Effector CD8-positive, alpha-beta T cell (primary cell): Measurements from ENCODE around the gene NF1.
"Not testable (repeated sequence)": the region's sequence is repeated elsewhere in the genome, so short reads cannot be mapped to it uniquely, and the experiment has no call there.

Experiments
- DNase-seq: peaks from one replicate; lab custom pipeline; 2025; lab: John Stamatoyannopoulos, UW

NF1 gene

DNA sequence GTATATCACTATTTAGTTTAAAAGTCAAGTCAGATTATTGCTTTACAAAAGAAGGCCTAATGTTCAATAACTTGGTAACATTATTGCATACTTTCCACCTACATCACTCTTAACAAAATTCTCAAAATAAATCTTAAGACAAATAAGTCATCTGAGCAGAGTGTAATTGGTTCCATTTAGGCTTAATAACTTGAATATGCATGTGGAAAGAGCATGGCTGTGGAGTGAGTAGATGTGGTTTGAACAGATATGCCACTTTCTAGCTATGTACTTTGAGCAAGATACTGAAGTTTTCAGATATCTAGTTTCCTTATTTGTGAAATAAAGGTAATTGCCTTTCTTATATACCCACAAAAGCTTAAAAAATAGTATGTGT is 233.4 kb downstream of the NF1 start:
- no peak for DNase-seq

DNA sequence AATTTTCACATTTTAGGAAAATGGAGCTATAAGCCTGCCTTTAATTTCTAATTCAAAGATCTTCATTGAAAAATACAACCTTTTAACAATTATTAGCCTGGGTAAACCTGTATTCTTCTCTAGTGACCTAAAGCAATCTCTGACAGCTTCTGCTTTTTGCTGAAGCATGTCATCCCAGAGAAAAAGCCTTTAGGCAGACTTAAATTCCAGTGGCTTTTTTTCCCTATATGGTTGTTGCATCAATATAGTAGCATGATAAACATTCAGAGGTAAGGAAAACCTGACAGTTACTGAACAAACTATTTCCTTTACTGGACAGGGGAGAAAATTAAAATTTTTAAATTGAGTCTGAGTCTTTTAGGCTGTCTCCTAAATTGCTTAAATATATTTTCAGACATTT is 234.4 kb downstream of the NF1 start:
- DNase-seq: no peak

DNA sequence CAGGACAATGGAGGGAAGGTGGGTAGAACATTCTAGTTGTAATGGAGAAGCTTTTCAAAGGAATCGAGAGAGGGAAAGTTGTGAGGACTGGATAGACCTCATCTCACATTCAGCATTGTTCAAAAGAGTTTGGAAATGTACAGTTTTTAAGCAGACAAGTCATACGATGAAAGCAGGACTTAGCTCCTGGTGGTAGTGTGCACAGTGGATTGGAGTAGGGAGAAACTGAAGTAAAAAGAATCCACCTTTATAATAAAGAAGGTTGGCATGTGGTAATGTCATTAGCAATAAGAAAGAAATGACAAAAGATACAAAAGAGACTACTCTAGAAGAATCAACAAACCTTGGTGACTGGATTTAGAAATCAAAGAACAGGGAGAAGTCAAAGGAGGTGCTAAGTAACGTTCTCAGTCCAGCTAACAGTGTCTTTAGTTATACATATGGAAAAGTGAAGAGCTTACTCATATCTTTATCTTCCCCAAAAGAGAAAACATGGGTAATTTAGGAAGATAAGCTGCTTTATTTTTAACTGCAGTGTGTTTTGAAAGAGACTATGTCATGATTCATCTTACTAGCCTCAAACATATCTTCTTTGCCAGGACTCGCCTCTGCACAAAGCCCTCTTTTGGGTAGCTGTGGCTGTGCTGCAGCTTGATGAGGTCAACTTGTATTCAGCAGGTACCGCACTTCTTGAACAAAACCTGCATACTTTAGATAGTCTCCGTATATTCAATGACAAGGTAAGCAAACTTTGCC is 245.3 kb downstream of the NF1 start:
- DNase-seq: no peak

DNA sequence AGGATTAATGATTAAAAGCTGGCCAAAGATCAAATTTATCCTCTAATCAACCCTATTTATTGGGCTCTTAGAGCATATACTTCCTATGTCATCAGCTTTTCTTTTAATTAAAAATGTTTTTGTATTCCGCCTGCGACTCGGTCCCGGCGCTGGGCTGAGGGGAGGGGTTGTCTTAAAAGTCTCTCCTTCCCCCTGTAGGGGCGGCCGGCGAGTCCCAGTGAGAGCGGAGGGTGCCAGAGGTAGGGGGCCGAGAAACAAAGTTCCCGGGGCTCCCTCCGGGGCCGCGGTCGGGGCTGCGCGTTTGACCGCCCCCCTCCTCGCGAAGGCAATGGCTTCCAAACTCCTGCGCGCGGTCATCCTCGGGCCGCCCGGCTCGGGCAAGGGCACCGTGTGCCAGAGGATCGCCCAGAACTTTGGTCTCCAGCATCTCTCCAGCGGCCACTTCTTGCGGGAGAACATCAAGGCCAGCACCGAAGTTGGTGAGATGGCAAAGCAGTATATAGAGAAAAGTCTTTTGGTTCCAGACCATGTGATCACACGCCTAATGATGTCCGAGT is 250.5 kb downstream of the NF1 start:
- not testable (repeated sequence) for DNase-seq

DNA sequence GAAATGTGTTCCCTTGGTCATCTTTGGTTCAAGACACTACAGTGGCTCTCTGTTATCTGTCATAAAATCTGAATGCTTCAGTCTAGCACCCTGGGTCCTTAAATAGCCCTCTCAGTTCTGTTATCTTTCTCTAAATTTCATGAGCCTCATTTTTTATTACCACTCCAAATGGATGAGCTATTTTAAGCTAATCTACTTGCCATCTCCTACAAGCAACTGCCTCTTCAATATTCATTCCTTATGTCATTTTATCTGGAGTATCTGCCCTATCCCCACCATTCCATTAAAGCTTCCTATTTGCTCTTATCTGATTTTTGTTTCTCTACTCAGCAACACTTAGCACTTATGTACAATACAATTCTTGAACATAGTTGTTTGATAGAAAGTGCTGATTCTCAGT is 254.7 kb downstream of the NF1 start:
- no peak for DNase-seq

DNA sequence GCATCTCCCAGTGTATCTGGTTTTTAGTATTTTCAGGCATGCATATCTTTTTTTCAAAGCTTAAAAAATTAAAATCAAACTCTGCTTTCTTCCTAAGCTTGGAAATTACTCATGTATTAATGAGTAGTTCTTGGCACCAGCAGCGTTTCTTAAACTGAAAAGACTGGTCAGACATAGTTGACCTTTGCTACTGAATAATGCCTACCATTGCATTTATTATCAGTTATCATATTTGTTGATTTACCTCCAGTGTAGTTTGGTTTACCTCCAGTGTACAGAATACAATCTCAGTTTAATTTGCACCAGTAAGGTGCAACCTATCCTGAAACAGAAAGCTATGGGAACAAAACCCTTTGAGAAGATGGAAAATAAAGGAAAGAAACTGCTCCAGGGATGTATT is 261.2 kb downstream of the NF1 start:
- no peak for DNase-seq

DNA sequence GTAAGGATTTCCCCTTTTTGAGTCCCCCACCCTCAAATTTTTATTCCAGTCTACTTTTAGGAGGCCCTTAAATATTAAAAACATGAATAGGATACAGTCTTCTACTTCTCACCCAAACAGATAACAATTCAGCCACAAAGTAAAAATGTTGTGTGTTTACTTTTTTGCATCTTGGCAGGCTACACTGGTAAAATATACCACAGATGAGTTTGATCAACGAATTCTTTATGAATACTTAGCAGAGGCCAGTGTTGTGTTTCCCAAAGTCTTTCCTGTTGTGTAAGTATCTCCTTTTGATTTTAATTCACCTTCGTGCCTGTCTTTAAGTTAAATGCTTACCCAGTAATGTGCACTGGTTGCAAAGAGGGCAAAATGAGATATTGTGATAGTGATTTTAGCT is 262.3 kb downstream of the NF1 start:
- DNase-seq: no peak

DNA sequence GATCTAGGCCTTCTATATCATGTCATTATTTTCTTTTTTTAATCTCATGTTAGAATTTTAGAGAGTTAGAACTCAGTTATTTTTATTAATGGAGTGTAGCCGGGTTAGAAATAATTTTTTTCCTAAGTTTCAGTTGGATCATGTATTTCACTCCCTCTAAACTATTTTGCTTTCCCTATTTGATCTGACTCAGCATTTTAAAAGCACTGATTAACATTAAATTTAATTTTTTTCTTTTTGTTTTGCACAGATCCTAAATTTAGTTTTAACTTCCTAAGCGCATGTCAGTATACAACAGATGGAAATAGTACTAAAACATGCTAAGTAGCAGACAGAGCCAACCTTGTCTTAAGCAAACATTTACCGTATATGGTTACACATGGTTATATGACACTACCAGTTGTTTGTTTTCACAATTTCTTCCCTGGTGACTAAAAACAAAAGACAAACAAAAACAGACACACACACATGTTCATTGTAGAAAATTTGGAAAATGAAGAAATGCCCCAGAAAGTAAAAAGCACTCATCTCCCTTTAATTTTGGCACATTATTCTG is 263.1 kb downstream of the NF1 start:
- DNase-seq: no peak

DNA sequence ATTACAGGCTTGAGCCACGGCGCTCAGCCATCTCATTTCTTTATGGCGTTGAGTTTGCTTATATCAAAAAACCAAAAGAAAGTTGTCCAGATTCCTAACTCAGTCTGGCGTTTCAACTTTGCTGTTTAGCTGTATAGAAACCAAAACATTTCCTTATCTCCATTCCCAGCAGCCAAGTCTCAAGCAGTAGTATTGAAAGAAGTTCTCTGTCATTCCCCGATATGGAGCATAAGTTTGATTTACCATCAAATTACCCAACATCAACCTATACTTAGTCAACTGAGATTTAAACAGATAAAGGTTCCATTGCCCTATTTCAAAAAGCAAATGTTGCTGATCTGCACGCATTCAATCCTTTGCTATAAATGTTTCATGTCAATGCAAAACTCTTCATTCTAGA is 269.2 kb downstream of the NF1 start:
- no peak for DNase-seq

DNA sequence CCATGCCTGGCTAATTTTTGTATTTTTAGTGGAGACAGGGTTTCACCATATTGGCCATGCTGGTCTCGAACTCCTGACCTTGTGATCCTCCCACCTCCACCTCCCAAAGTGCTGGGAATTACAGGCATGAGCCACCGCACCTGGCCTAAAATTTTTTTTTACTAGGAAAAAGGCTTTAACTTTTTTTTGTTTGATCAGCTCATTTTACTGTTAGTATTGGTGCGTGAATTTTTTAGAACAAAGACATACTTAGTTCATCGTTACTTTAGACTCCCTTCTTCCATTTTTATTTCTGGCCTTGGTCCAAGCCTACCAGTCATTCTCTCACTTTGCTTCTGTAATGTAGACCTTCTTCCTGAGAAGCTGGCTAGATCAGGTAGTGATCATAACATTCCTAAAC is 271.3 kb downstream of the NF1 start:
- DNase-seq: no peak

DNA sequence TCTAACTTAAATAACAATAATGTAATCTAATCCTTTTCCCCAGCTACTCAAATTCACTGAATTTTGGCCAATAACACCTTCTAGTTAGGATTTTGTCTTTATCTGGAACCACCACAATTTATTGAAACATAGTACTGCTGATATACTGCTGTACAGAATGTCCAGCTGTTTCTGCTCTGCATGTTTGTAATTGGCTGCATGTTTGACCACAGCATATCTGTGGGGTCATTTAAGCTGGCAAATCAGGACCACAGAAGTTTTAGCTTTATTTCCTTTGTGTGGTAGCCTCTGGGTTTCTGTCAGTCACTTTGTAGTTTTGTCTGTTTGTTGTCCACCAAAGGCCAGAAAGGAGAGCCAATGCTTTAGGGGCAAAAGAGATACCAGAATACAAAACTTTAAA is 274.5 kb downstream of the NF1 start:
- no peak for DNase-seq

DNA sequence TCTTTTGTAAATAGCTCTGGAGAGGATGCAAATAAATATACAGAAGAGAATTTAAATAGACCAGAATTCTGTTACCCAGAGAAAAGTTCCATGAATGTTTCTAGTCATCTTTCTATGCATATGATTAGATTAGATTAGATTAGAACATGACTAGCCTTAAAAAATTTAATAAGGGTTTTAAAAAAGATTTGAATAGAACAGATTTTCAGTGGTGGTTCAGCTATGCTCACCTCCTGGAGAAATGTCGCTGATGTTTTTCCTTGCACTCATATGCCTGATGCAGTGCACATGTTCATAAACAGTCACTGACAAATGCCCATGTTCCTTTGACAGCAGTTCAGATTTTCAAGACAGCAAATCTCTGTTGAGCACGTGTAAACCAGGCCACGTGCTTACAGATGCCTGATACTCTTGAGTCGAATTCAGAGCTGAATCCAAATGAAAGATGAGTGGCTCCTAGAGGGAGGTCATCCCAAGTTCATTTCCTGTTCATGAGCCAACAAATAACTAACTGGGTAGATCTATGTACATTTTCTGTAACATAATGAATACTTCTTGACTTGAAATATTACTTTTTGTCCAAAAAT is 276.8 kb downstream of the NF1 start:
- no peak for DNase-seq

DNA sequence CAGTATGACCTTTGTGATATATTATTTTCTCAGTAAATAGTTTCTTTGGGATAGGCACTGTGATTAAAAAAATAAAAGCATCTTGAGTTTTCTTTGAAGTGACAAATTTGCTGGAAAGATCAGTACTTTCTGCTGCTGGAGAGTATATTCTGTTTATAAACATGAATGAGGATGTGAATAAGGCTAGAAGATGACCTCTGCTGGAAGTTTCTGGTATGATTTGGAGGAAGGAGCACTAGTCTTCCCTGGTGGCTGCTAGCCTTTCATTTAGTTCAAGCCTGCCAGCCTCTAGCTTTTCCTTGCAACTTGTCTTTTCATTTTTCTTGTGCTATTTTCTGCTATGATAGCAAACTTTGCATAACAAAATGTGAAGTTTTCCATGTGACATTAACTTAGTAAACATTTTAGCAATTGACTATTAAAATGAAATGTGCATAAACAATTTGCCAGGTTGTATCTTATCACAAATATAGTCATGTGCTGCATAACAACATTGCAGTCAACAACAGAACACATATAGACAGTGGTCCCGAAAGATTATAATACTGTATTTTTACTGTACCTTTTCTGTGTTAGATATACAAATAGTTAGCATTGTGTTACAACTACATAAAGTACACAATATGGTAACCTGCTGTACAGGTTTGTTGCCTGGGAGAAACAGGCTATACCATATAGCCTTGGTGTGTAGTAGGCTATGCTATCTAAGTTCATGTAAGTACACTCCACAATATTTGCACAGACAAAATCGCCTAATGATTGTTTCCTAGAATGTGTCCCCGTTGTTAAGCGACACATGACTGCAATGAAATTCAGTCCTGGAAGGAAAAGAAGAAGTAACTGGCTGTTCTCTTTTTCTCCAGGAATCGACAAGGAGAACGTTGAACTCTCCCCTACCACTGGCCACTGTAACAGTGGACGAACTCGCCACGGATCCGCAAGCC is 278.6 kb downstream of the NF1 start:
- no peak for DNase-seq

DNA sequence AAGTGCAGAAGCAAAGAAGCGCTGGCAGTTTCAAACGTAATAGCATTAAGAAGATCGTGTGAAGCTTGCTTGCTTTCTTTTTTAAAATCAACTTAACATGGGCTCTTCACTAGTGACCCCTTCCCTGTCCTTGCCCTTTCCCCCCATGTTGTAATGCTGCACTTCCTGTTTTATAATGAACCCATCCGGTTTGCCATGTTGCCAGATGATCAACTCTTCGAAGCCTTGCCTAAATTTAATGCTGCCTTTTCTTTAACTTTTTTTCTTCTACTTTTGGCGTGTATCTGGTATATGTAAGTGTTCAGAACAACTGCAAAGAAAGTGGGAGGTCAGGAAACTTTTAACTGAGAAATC is 279.3 kb downstream of the NF1 start:
- DNase-seq: no peak

DNA sequence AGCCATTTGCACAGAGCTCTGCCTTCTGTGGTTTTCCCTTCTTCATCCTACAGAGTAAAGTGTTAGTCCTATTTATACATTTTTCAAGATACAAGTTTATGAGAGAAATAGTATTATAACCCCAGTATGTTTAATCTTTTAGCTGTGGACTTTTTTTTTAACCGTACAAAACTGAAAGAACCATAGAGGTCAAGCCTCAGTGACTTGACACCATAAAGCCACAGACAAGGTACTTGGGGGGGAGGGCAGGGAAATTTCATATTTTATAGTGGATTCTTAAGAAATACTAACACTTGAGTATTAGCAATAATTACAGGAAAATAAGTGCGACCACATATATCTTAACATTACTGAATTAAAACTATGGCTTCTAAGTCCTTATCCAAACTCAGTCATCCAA is 279.7 kb downstream of the NF1 start:
- no peak for DNase-seq

DNA sequence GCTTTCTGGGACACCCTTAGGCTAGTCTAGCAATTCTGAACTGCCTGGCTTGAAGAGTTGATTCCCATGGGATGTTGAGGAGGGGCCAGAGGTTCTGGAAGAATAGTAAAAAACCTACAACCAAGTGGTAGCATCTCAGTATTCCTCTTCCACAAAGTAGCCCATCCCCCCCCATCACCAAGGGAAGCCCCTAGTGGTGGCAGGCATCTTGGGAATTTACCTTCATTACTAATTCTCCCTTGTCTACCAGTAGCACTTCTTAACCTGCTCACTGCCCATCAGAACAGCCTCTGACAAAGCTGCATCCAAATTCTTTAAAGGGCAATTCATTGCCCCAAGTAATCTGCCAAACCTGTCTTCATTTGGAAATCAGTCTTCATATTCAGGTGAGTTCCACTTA is 283.9 kb downstream of the NF1 start:
- DNase-seq: no peak

DNA sequence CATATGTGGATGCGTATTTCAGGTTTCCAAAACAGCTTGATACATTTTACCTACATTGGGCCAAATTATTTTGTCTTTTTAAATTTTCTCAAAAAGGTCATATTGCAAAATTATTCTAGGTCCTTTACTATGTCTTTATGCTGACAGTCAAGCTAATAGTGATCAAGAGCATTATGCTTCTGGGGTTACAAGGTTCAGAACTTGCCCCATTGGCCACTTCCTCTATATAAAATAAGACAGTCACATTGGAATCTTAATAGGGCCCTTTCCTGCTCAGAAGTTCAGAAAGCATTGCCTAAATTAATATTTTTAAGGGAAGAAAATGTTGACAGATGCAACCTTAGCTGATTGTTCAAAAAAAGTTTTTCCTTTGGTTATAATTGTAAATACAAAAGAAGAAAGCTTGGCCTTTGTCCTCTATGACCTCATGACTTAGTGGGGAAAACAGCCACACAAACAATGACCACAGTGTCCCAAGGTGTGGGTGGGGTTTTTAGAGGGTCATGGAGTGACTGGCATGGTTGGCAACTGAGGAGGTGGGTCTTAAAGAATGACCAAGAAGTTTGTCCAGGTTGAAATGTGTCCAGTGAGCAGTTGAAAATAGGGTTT is 284.9 kb downstream of the NF1 start:
- DNase-seq: no peak

DNA sequence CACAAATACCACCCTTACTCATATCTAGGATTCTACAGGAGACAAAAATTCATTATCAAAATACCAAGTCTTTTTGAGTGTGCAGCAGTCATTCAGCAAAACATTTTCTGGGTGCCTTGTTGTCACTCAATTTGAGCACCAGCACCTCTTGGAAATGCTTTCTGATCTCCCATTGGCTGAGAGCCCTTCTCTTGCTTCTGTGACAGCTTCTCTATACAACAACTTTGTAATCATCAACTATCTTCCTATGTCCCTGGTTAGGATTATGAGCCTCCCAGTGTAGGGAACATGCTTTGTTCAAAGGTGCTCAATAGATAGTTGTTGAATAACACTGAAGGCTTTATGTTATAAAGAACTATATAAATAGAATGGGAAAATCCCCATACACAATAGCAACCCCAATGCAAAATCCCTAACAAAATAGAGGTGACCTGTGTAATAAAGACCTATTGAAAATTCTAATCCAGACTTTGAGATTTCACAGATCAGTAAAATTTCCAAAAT is 286.4 kb downstream of the NF1 start:
- no peak for DNase-seq

DNA sequence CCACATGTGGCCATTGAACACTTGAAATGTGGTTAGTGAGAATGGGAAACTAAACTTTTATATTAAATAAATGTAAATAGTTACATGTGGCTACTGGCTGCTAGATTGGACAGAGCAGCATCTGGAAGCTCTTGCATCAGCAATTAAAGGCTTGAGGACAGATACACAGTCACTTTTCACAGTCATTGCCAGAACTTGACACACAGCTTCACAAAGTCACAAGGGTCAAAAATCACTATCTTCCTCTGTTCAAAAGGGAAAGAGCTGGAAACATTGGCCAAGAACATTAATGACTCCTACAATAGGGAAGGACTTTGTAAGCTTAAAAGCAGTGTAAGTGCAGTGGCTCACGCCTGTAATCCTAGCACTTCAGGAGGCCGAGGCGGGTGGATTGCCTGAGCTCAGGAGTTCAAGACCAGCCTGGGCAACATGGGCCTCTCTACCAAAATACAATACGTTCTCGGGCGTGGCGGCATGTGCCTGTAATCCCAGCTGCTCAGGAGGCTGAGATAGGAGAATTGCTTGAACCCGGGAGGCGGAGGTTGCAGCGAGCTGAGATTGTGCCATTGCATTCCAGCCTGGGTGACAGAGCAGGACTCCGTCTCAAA is 288.0 kb downstream of the NF1 start:
- not testable (repeated sequence) for DNase-seq

DNA sequence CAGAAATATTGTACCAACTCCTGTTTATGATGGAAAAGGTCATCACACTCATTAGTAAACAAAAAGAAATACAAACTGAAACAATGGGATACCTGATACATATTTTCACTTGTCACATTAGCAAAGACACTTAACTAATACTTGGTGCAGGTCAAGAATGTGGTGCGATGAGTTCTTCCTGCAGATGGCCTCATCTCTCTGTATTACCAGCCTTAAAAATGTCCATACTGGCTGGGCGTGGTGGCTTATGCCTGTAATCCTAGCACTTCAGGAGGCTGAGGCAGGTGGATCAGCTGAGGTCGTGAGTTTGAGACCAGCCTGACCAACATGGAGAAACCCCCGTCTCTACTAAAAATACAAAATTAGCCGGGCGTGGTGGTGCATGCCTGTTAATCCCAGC is 288.7 kb downstream of the NF1 start:
- not testable (repeated sequence) for DNase-seq
